Endodermal cell (in vitro differentiated cells): Measurements from ENCODE around the gene SLC15A3. TPM values are rescaled to one million over a fixed set of nuclear protein-coding genes. Genes with fewer than 3 reads are reported as not detected.

Experiments used
- DNase-seq: peaks from one replicate; pipeline ENCODE4 v3.0.0-alpha.2; 2017
- H3K27ac ChIP-seq: 2 replicates; pipeline ENCODE4 v1.5.1; 2013; ENCODE audit warnings: mild to moderate bottlenecking, low read depth, low read length, moderate library complexity
- H3K27me3 ChIP-seq: 2 replicates; pipeline ENCODE4 v1.6.1; 2013; ENCODE audit warnings: mild to moderate bottlenecking, low read length, moderate library complexity; ENCODE audit not compliant: insufficient read depth, control insufficient read depth, poor library complexity, severe bottlenecking
- H3K36me3 ChIP-seq: 2 replicates; pipeline ENCODE4 v1.7.0; 2013; ENCODE audit warnings: mild to moderate bottlenecking, low read length, moderate library complexity; ENCODE audit not compliant: control insufficient read depth, insufficient read depth
- H3K4me1 ChIP-seq: one replicate; pipeline ENCODE4 v1.7.0; 2013; ENCODE audit warnings: low read length; ENCODE audit not compliant: control insufficient read depth, insufficient read depth
- H3K4me3 ChIP-seq: 2 replicates; pipeline ENCODE4 v1.5.1; 2013; ENCODE audit warnings: mild to moderate bottlenecking, low read length, moderate library complexity
- H3K9ac ChIP-seq: 2 replicates; pipeline ENCODE4 v1.6.1; 2013; ENCODE audit warnings: mild to moderate bottlenecking, low read length, moderate library complexity; ENCODE audit not compliant: poor library complexity, severe bottlenecking; ENCODE audit errors: extremely low read depth
- H3K9me3 ChIP-seq: 2 replicates; pipeline ENCODE4 v1.6.1; 2013; ENCODE audit warnings: mild to moderate bottlenecking, low read length, moderate library complexity; ENCODE audit not compliant: control insufficient read depth
- H3K27ac Mint-ChIP-seq: 2 replicates; pipeline ENCODE4 v1.8.0; 2020; ENCODE audit warnings: mixed read lengths
- H3K27me3 Mint-ChIP-seq: 2 replicates; pipeline ENCODE4 v1.8.0; 2021; ENCODE audit warnings: mild to moderate bottlenecking, mixed read lengths; ENCODE audit not compliant: insufficient read depth
- H3K36me3 Mint-ChIP-seq: 2 replicates; pipeline ENCODE4 v1.8.0; 2020; ENCODE audit warnings: low read depth, mixed read lengths
- H3K4me1 Mint-ChIP-seq: 2 replicates; pipeline ENCODE4 v1.8.0; 2020; ENCODE audit warnings: mixed read lengths
- H3K4me3 Mint-ChIP-seq: 2 replicates; pipeline ENCODE4 v1.8.0; 2020; ENCODE audit warnings: mild to moderate bottlenecking, moderate library complexity, mixed read lengths
- H3K9me3 Mint-ChIP-seq: 2 replicates; pipeline ENCODE4 v1.8.0; 2020; ENCODE audit warnings: mild to moderate bottlenecking, mixed read lengths
- CTCF ChIP-seq: fragments of 200-600 bp; sonication (generic); conservative IDR thresholded peaks from 2 replicates; pipeline ENCODE4 v1.5.0; 2021; ENCODE audit warnings: antibody characterized with exemption, mild to moderate bottlenecking
- WGBS, 2 experiments: methylation state at CpG; one replicate each; pipeline versions ENCODE4 v1.1.5 to v1.1.7; 2013; ENCODE audit warnings: missing lambda C conversion rate in 2 of 2, mixed read lengths in 1 of 2; ENCODE audit not compliant: insufficient coverage in 1 of 2, insufficient read length in 1 of 2; 5-methylcytosine and 5-hydroxymethylcytosine counted together
- total RNA-seq, 2 donors: library from RNA; stranded (reverse); fragmentation: NEBNext Ultra II Directional in 1 of 2; extraction: Animal tissue kit (Norgen Biotek cat#: 25700) in 1 of 2; gene quantifications; 2 replicates in 1 of 2; 3 replicates in 1 of 2; pipeline ENCODE4 v1.2.1, GENCODE V29; 2021

SLC15A3 gene
- total RNA-seq, 2 donors from 2014 or later = 1.4 to 1.6 TPM

- TF ChIP-seq CTCF = no peak
- 91 to 93% methylated on average over 17 to 21 of the region's 21 CpGs for WGBS, 2 experiments
- no peak overlapping the region for H3K27ac Mint-ChIP-seq
These were observed 17.0 kb downstream of the SLC15A3 start for GRCh38 chr11:60934790-60935605.

GRCh38 chr11:60934124-60934789 lies 17.7 kb downstream of the SLC15A3 start:
- no peak overlapping the region for H3K4me3 ChIP-seq
- no peak overlapping the region for H3K9ac ChIP-seq
- H3K9me3 ChIP-seq = no peaks in the 10 kb centered on the region
- no peaks in the 10 kb centered on the region for H3K27me3 Mint-ChIP-seq
- H3K4me3 Mint-ChIP-seq = no peak overlapping the region
- peaks cover 27% of the 10 kb centered on the region for H3K36me3 ChIP-seq
- peaks cover 35% of the 10 kb centered on the region for H3K36me3 Mint-ChIP-seq
- no peak overlapping the region for H3K27ac Mint-ChIP-seq
- 94 to 96% methylated on average over 41 to 57 of the region's 57 CpGs for WGBS, 2 experiments
- H3K27ac ChIP-seq = no peak overlapping the region
- no peaks in the 10 kb centered on the region for H3K9me3 Mint-ChIP-seq
- DNase-seq = no peak
- TF ChIP-seq CTCF = no peak
- no peaks in the 10 kb centered on the region for H3K4me1 ChIP-seq
- no peaks in the 10 kb centered on the region for H3K27me3 ChIP-seq
- peaks cover 2% of the 10 kb centered on the region for H3K4me1 Mint-ChIP-seq

More at GRCh38 chr11:60934790-60935605, 17.0 kb downstream of the SLC15A3 start:
- no peaks in the 10 kb centered on the region for H3K9me3 ChIP-seq
- H3K9ac ChIP-seq = no peak overlapping the region
- H3K9me3 Mint-ChIP-seq = no peaks in the 10 kb centered on the region
- H3K4me3 Mint-ChIP-seq = no peak overlapping the region
- H3K36me3 ChIP-seq = peaks cover 23% of the 10 kb centered on the region
- no peaks in the 10 kb centered on the region for H3K4me1 ChIP-seq
- no peak overlapping the region for H3K27ac ChIP-seq
- H3K27me3 Mint-ChIP-seq = no peaks in the 10 kb centered on the region
- H3K4me3 ChIP-seq = no peak overlapping the region
- H3K36me3 Mint-ChIP-seq = peaks cover 28% of the 10 kb centered on the region
- H3K27me3 ChIP-seq = no peaks in the 10 kb centered on the region
- H3K4me1 Mint-ChIP-seq = peaks cover 2% of the 10 kb centered on the region
- DNase-seq = no peak

GRCh38 chr11:60933416-60934123 lies 18.4 kb downstream of the SLC15A3 start:
- H3K36me3 Mint-ChIP-seq = peaks cover 37% of the 10 kb centered on the region
- Histone ChIP-seq H3K4me3 (no peak overlapping the region), H3K27me3 (no peaks in the 10 kb centered on the region), H3K9ac (no peak overlapping the region), H3K9me3 (no peaks in the 10 kb centered on the region), H3K4me1 (no peaks in the 10 kb centered on the region), H3K27ac (no peak overlapping the region), H3K36me3 (peaks cover 33% of the 10 kb centered on the region)
- WGBS, 2 experiments = 95 to 97% methylated on average over 20 to 37 of the region's 37 CpGs
- H3K9me3 Mint-ChIP-seq = no peaks in the 10 kb centered on the region
- H3K27me3 Mint-ChIP-seq = no peaks in the 10 kb centered on the region
- H3K27ac Mint-ChIP-seq = no peak overlapping the region
- no peak overlapping the region for H3K4me3 Mint-ChIP-seq
- no peak for TF ChIP-seq CTCF
- DNase-seq = no peak
- H3K4me1 Mint-ChIP-seq = peaks cover under 1% of the 10 kb centered on the region
